ENCODE measurements around the gene HLX.

The HLX gene

DNA sequence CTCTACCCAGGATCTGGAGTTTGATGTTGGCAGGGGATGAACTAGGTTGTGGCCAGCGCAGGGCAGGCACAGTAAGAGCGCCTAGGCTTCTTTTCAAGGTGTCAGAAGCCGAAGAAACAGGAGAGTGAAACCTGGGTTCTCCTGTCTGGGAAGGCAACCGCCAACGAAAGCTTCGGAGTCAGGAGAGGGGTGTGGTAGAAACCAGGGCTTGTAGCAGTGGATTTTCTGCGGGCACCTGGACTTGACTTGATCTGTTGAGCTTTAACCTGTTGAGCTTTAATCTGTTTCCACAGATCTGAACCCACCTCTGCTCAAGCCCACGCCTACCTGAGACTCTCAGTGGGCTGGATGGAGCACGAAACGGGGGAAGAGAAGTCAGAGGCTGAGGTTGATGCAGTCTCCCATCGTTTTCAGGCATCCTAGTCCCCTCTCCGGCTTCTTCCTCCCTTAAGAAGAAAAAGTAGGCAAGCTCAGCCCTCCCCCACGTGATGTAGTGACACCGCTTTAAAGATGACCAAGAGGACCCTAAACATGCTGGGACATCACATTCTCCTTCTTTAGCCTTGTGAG lies 9.3 kb downstream of the HLX start:
- H3K4me1 Mint-ChIP-seq = peaks cover 21% of the 10 kb centered on the region
- ATAC-seq (no peak), DNase-seq (no peak)
- no peak overlapping the region for H3K4me3 Mint-ChIP-seq
- peaks cover 0 to 13% of the 10 kb centered on the region in 2 donors for H3K9me3 Mint-ChIP-seq
- no peak overlapping the region for H3K27ac Mint-ChIP-seq
- peaks cover 100% of the 10 kb centered on the region for H3K27me3 Mint-ChIP-seq

DNA sequence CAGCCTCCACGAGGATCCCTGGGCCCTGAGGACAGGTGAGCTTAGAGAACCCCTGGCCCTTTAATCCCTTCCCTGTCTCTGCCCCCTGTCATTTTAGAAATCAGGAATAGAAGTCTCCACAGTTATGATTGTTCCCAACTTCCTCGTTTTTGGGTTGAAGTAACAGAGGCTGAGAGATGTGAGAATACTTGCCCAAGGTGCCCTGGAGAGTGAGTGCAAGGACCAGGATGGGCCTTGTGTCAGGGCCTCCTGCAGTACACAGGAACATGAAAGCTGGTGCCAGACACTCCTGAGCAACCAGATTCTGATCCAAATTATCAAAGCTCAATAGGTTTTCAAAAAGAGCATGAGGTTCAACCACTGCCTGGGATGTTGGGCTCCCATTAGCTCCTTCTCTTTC lies 10.1 kb downstream of the HLX start:
- no peak overlapping the region for H3K27ac Mint-ChIP-seq
- no peak for DNase-seq
- no peak for ATAC-seq
- H3K27me3 Mint-ChIP-seq = peaks cover 100% of the 10 kb centered on the region
- peaks cover 0 to 13% of the 10 kb centered on the region in 2 donors for H3K9me3 Mint-ChIP-seq
- H3K4me3 Mint-ChIP-seq = no peak overlapping the region
- peaks cover 28% of the 10 kb centered on the region for H3K4me1 Mint-ChIP-seq

DNA sequence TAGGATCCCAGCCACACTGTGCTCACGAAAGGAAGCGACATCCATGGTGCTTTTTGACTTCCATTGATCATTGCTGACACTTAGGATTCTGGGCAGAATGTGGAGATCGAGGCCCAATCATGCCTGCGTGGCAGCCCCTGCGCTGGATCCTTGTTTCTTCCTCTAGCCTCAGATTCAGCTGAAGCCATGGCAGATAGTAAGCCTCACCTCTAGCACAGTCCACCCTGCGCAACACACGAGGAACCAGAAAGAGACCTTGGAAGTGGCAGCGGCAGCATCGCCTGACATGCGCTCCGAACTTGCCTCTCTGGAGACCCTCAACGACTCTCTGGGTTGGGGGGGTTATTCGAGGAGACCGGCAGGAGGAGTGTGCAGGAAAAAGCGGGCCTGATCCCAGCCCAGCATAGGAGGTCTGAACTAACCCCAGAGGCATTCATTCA lies 10.6 kb downstream of the HLX start:
- ATAC-seq (no peak), DNase-seq (no peak)
- no peak overlapping the region for H3K27ac Mint-ChIP-seq
- peaks cover 0 to 13% of the 10 kb centered on the region in 2 donors for H3K9me3 Mint-ChIP-seq
- no peak overlapping the region for H3K4me3 Mint-ChIP-seq
- H3K27me3 Mint-ChIP-seq = peaks cover 100% of the 10 kb centered on the region
- H3K4me1 Mint-ChIP-seq = peaks cover 28% of the 10 kb centered on the region

DNA sequence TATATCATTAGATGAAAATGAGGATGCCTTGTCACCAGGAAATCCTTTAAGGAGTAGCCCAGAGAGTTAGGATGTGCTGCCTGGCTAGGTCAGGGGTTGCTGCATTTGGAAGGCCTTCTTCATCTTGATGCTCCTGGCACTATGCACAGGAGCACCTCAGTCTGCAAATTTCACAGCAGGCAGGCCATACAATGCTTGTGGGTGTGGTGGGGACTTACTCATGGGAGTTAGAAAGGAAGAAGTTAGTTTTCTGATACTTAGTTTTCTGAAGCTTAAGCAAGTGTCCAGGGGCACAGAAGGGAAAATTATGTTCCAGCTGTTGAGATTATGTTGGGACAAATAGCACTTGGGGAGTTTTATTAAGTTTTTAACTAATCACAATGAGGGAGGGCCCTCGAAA lies 11.4 kb downstream of the HLX start:
- ATAC-seq = no peak
- DNase-seq = no peak
- Mint-ChIP-seq H3K9me3 (peaks cover 0 to 13% of the 10 kb centered on the region in 2 donors), H3K27ac (no peak overlapping the region), H3K27me3 (peaks cover 100% of the 10 kb centered on the region), H3K4me3 (no peak overlapping the region), H3K4me1 (peaks cover 28% of the 10 kb centered on the region)

DNA sequence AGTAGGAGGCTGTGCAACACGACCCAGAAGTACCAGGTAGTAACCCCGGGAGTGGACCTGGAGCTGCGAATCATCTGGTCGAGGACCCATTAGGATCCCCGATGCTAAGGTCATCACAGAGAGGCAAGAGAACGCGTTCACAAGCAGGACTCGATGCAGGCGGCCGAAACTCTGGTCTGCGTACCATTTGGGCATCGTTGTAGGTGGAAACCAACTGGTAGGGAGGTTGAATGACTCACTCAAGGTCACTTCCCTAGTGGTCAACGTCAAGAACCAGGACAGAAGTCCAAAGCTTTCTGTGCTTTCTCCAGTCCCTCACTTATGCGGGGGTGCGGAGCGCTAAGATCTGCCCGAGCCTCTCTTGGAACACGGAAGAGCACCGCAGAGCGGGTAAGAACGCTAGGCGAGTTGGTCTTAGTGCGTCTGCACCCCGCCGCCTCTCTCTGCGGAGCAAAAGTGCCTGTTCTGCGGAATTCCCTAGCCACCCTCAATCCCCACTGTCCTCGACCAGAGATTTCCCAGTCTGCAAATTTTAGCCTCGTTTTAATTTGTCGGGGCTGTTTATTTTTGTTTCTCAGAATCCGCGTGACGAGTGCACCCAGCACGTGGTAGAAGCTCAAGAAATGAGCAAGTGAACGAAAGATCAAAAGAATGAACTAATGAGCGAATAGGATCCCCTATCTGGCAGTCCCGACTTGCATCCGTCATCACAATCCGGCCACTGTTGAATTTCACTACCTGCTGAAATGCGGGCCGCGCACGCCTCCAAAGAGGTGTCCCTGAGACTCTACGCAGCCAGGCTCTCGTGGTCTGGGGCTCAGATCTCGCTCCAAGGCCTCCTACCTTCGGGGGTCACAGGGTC lies 12.2 kb downstream of the HLX start:
- H3K27me3 Mint-ChIP-seq = peaks cover 100% of the 10 kb centered on the region
- ATAC-seq = no peak
- H3K4me1 Mint-ChIP-seq = peaks cover 28% of the 10 kb centered on the region
- no peak for DNase-seq
- peaks cover 0 to 18% of the 10 kb centered on the region in 2 donors for H3K9me3 Mint-ChIP-seq
- H3K4me3 Mint-ChIP-seq = no peak overlapping the region
- H3K27ac Mint-ChIP-seq = no peak overlapping the region

DNA sequence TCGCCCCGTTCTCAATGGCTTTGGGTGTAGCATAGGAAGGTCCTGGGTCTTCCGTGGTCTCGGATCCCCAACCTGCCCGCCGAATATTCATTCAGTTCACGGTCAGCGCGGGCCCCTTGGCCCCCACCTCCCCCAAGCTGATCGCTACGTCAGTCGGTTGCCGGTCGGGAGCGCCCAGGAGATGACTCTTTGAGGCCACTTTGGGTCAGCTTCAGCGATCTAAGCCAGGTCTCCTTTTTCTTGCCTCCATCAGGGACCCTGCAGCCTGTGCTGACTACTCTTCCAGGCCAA lies 12.8 kb downstream of the HLX start:
- H3K27ac Mint-ChIP-seq = no peak overlapping the region
- peaks cover 28% of the 10 kb centered on the region for H3K4me1 Mint-ChIP-seq
- H3K4me3 Mint-ChIP-seq = no peak overlapping the region
- no peak for DNase-seq
- ATAC-seq = no peak
- peaks cover 96% of the 10 kb centered on the region for H3K27me3 Mint-ChIP-seq
- H3K9me3 Mint-ChIP-seq = peaks cover 0 to 19% of the 10 kb centered on the region in 2 donors

DNA sequence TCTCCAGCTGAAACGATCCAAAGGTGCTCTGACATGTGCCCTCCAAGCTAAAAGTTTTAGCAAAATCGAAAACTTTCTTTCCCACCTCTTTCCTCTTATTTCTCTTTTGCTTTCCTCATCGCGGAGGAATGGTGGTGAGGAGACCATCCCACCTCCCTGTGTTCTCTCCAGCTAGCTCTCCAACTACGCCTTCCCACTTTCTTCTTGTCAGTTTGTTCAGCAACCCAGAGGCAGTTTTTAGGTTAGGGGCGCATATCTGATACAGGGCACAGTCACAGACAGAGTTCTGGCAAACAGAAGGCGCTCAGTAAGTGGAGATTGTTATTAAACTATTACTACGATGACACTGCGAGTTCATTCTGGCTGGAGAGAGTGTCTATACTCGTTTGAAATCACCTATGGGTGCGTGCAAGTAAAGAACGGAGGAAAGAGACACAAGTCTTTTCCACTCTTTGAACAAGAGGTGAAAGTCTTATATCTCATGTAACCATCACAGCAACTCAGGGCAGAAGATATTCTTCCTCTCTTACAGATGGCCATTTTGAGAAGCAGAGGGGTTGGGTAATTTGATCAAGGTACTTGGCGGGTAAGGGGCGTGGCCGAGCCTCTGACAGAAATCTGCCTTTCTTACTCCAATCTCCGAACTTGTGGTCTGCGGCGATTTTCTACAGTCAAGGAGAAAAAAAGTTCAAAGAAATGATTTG lies 13.9 kb downstream of the HLX start:
- DNase-seq (no peak), ATAC-seq (no peak)
- peaks cover 0 to 19% of the 10 kb centered on the region in 2 donors for H3K9me3 Mint-ChIP-seq
- peak overlapping the region in 1 of 2 donors; percentile 13 for H3K4me3 Mint-ChIP-seq
- H3K27me3 Mint-ChIP-seq = peaks cover 85% of the 10 kb centered on the region
- H3K4me1 Mint-ChIP-seq = peaks cover 22% of the 10 kb centered on the region
- H3K27ac Mint-ChIP-seq = no peak overlapping the region

DNA sequence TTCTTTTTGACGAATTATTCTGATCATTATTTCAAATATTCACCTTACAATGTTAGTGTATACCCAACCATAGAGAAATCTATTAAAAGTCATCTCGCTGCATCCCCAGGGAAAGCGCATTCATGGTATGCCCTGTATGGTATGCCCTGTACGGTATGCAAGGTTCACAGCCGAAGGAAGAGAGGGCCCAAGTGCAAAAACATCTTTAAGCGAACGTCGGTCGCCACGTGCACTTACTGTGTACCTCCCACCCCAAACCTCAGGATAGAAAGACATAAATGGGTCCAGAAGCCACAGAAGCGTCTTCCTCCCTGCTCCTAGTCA lies 14.4 kb downstream of the HLX start:
- DNase-seq = no peak
- Mint-ChIP-seq H3K27ac (no peak overlapping the region), H3K9me3 (peaks cover 0 to 19% of the 10 kb centered on the region in 2 donors), H3K4me3 (peak overlapping the region; percentile 67 to 72), H3K27me3 (peaks cover 80% of the 10 kb centered on the region), H3K4me1 (peaks cover 22% of the 10 kb centered on the region)
- no peak for ATAC-seq

DNA sequence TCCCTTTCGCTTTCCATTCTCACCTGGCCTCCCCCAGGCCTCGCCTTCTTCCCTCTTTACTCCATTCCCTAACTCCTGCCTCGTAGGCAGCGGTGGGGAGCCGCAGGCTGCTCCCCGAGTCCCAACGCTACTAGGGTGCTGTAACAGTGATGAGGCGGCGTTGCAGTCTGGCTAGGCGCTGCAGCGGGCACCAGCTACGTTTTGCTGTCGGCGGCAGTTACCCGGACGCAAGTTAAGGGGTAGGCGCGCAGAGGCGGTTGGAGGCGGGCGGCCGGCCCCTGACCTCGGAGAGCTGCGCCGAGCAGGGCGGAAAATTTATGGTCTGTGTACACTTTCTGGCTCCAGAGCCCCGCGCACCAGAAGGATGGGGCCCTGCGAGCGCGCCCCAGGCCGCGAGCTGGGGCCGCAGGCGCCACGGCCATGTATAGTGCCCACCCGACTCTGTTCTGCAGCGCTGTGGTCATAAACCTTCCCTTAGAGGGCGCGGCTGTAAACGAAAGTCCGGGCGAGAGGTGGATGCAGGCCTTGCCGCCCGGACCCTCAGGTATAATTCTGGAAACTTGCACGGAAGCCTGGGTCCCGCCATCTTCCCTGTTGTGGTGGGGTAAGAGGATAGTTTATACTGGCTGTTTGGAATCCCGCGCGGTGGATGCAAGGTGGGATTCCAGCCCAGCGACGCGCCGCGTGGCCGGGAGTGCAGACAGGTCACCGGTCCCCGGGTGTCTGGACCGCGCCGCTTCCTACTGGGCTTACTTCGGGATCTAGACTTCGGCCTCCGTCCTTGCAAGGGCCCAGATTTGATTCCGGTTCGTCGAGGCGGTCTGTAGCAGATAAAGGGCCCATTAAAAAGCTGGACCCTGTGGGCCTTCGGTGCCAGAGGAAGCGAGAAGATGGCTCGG lies 15.0 kb downstream of the HLX start:
- no peak overlapping the region for H3K27ac Mint-ChIP-seq
- H3K4me1 Mint-ChIP-seq = peaks cover 22% of the 10 kb centered on the region
- H3K4me3 Mint-ChIP-seq = peak overlapping the region; percentile 67 to 72
- peaks cover 0 to 19% of the 10 kb centered on the region in 2 donors for H3K9me3 Mint-ChIP-seq
- peaks cover 76% of the 10 kb centered on the region for H3K27me3 Mint-ChIP-seq
- no peak for DNase-seq
- ATAC-seq = peak; percentile 44

DNA sequence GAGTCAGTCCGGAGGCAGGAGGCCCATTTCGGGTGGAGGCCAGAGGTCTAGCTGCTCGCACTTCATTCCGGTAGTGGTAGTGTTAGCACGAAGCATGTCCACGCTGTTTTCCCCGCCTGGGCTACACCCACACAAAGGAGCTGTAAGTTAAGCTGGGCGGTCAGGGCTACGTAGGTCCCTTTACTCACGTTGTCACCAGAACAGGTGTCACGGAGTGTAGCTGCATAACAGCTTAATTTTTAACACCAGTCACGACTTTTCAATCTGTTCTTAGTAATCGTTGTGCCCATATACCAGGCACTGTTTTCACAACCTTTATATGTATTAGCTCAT lies 15.6 kb downstream of the HLX start:
- Mint-ChIP-seq H3K27ac (no peak overlapping the region), H3K9me3 (peaks cover 0 to 19% of the 10 kb centered on the region in 2 donors), H3K27me3 (peaks cover 76% of the 10 kb centered on the region), H3K4me1 (peaks cover 22% of the 10 kb centered on the region), H3K4me3 (no peak overlapping the region)
- ATAC-seq = no peak
- DNase-seq = no peak

DNA sequence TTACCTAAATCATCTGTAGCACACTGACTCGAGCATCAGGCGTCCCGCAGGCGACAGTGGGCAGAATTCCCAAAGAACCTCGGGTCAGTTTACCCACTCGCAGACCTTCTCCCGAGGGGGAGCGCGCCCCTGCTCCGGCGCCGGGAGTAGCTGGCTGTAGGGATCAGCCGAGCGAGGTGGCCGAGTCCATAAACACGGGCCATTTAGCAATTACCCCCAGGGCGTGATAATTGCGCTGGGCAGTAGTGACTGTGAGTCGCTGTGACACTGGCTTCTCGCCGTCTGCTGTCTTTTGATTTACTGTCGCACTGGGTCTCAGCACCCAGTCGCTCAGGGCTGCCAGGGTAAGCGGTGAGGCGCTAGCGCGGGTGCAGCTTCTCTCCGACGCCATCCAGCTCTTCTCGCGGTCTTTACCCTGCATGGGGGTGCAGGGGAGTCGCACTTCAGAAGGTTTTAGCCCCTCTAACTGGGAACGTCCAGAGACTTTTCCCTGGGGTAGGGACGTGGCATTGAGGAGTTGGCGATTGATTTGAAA lies 16.2 kb downstream of the HLX start:
- no peak for ATAC-seq
- H3K9me3 Mint-ChIP-seq = peaks cover 0 to 19% of the 10 kb centered on the region in 2 donors
- peaks cover 76% of the 10 kb centered on the region for H3K27me3 Mint-ChIP-seq
- no peak for DNase-seq
- no peak overlapping the region for H3K27ac Mint-ChIP-seq
- peaks cover 22% of the 10 kb centered on the region for H3K4me1 Mint-ChIP-seq
- no peak overlapping the region for H3K4me3 Mint-ChIP-seq

DNA sequence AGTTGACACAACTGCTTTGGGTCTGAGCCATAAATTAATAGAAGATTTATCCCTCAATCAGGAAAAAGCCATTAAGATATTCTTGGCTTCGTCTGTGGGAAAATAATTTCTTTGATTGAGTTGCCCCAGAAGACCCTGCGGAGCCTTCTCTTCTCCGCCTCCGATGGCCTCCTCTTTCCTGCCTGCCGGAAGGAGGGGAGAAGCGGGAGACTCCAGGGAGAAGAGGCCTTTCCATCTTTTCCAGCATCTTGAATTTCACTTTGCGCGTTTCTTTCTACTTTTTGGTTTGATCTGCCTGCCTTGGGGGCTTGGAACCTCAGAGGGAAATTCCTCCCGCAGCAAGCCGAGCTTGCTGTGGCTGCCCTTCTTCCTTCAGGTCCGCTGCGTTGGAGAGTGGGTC lies 16.8 kb downstream of the HLX start:
- DNase-seq (no peak), ATAC-seq (no peak)
- Mint-ChIP-seq H3K27me3 (peaks cover 75% of the 10 kb centered on the region), H3K4me3 (no peak overlapping the region), H3K27ac (no peak overlapping the region), H3K4me1 (peaks cover 22% of the 10 kb centered on the region), H3K9me3 (peaks cover 0 to 19% of the 10 kb centered on the region in 2 donors)

DNA sequence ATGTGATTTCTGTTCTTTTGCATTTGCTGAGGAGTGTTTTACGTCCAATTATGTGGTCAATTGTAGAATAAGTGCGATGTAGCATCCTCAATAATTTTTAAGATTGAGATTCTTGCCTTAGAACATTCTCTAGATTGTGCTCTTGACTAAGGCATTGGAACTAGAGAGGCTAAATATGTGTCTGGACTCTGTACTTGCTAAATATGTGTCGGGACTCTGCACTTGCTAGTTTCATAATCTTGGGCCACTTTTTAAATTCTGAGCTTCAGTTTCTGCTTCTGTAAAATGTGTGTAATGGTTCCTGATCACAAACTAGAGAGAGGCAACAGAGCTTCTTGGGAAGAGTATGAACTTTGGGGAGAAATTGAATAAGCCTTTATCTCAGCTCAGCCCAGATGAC lies 21.6 kb downstream of the HLX start:
- H3K9me3 Mint-ChIP-seq = peaks cover 0 to 7% of the 10 kb centered on the region in 2 donors
- no peak overlapping the region for H3K27ac Mint-ChIP-seq
- no peaks in the 10 kb centered on the region for H3K4me1 Mint-ChIP-seq
- ATAC-seq = no peak
- no peak for DNase-seq
- peaks cover 39% of the 10 kb centered on the region for H3K27me3 Mint-ChIP-seq
- H3K4me3 Mint-ChIP-seq = no peak overlapping the region

DNA sequence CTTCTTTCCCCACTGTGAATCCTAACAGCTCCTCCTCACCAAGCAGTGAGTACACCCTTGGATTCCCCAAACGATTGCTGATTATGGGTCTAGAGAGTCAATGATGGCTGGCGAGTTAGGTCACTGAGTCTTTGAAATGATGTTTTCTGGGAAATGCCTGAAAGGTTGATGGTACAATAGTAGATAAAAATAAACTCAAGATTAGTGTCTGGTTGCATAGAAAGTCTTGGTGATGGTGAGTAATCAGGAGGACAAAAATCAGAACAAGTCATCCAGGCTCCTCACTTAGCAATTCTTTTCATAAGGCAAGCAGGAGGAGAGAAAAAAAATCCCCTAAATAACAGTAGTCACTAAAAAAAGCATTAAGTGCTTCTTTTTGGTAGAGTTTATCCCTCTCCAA lies 22.6 kb downstream of the HLX start:
- no peak for ATAC-seq

DNA sequence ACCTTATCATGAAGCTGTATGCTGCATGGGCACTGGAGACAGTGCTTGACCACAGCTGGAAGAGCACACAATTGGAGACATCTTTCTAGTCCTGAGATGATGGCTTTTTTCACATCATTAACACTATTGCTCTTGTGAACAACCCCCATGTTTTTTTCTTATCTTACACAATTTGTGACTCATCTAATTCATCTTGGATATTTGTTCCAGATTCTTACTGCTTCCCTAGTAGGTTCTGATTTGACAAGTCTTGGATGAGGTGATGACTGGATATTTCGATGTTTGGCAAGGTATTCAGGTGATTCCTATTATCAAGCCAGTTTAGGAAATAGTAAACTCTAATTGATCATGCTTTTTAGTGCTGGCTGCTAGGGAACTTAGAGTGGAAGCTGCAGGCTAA lies 23.7 kb downstream of the HLX start:
- ATAC-seq (no peak), DNase-seq (no peak)
- Mint-ChIP-seq H3K27ac (no peak overlapping the region), H3K9me3 (no peaks in the 10 kb centered on the region), H3K27me3 (peaks cover 49% of the 10 kb centered on the region), H3K4me1 (no peaks in the 10 kb centered on the region), H3K4me3 (no peak overlapping the region)

More for the DNA sequence above, 22.6 kb downstream of the HLX start:
- Mint-ChIP-seq H3K4me3 (no peak overlapping the region), H3K9me3 (no peaks in the 10 kb centered on the region), H3K27me3 (peaks cover 41% of the 10 kb centered on the region), H3K27ac (no peak overlapping the region), H3K4me1 (no peaks in the 10 kb centered on the region)
- DNase-seq = no peak

All from stimulated activated naive CD8-positive, alpha-beta T cell treated with anti-CD3 and anti-CD28 coated beads, Interleukin-15, amount 100 ng/mL, for 72 hours (primary cell).